Panc1 (cell line): Measurements from ENCODE around the gene NAXE. TPM values are rescaled to one million over a fixed set of nuclear protein-coding genes. Genes with fewer than 3 reads are reported as not detected.

Experiments
- ATAC-seq: fragments of 200-7000 bp; cut with Tn5 transposase; 2 replicates; pipeline ENCODE4 v1.9.1; 2020; ENCODE audit warnings: mild to moderate bottlenecking, moderate library complexity
- BruUV-seq: library from RNA; stranded (reverse); fragments of 400-500 nt; replicated peaks from 2 replicates; lab custom pipeline; 2021; lab: Mats Ljungman, UMichigan
- CTCF ChIA-PET: fragments of 300-600 bp; sonication (Branson Sonifier 250); formaldehyde crosslinking; loops from one replicate; lab custom pipeline; 2022; ENCODE audit warnings: antibody characterized with exemption; lab: Charles Lee
- POLR2A ChIA-PET: fragments of 300-600 bp; sonication (Branson Sonifier 250); formaldehyde crosslinking; loops from one replicate; lab custom pipeline; 2022; ENCODE audit warnings: antibody characterized with exemption; lab: Charles Lee
- DNase-seq: peaks from one replicate; pipeline ENCODE4 v3.0.0-alpha.2; 2010; ENCODE audit warnings: low read depth, low spot score
- H3K27ac ChIP-seq: 2 replicates; pipeline ENCODE4 v1.5.1; 2011; ENCODE audit warnings: mild to moderate bottlenecking, low read length, inconsistent platforms
- H3K27me3 ChIP-seq: fragments of 200-500 bp; sonication (Bioruptor generic); 2 replicates; pipeline ENCODE4 v1.6.0; 2014; ENCODE audit warnings: low read length, inconsistent platforms; ENCODE audit not compliant: control insufficient read depth, insufficient read depth
- H3K36me3 ChIP-seq: fragments of 200-500 bp; sonication (Bioruptor generic); 2 replicates; pipeline ENCODE4 v1.5.1; 2014; ENCODE audit warnings: inconsistent platforms, mild to moderate bottlenecking, low read length, moderate library complexity; ENCODE audit not compliant: control insufficient read depth, insufficient read depth
- H3K4me1 ChIP-seq: 2 replicates; pipeline ENCODE4 v1.5.1; 2011; ENCODE audit warnings: inconsistent platforms, mild to moderate bottlenecking, low read length, moderate library complexity; ENCODE audit not compliant: control insufficient read depth, insufficient read depth
- H3K4me3 ChIP-seq, 2 experiments: 2 replicates each; pipeline ENCODE4 v1.5.1; 2011 to 2012; ENCODE audit warnings: low read depth in 2 of 2, low read length in 2 of 2, mild to moderate bottlenecking in 2 of 2, inconsistent platforms in 1 of 2, moderate library complexity in 1 of 2
- H3K9me3 ChIP-seq: fragments of 200-500 bp; sonication (Bioruptor generic); 2 replicates; pipeline ENCODE4 v1.5.1; 2014; ENCODE audit warnings: low read depth, mild to moderate bottlenecking, inconsistent platforms, low read length, moderate library complexity; ENCODE audit not compliant: control insufficient read depth, insufficient read depth
- POLR2AphosphoS5 ChIP-seq: IDR thresholded peaks from 2 replicates; pipeline ENCODE4 v1.6.1; 2012; ENCODE audit warnings: mild to moderate bottlenecking, low read depth, low read length, moderate library complexity
- SIN3A ChIP-seq: IDR thresholded peaks from 2 replicates; pipeline ENCODE4 v1.6.1; 2012; ENCODE audit warnings: low read depth, mild to moderate bottlenecking, low read length, moderate library complexity, borderline replicate concordance; ENCODE audit not compliant: insufficient read depth
- TCF7L2 ChIP-seq: IDR thresholded peaks from 2 replicates; pipeline ENCODE4 v1.6.1; 2011; ENCODE audit warnings: mild to moderate bottlenecking, low read depth, low read length, inconsistent platforms
- in situ Hi-C: cut with HindIII; loops from 2 replicates; pipeline ENCODE4 v1.10.0; 2016; ENCODE audit warnings: low sequenced_read_pairs, low pct_unique_long_range_greater_than_20kb
- intact Hi-C: fragments of 100-400 bp; cut with micrococcal nuclease; formaldehyde crosslinking; loops from one replicate; pipeline ENCODE4 v1.10.0; 2022; ENCODE audit not compliant: unreplicated experiment
- total RNA-seq: library from RNA; stranded (reverse); gene quantifications from one replicate; pipeline ENCODE4 v1.2.1, GENCODE V29; 2021; ENCODE audit not compliant: unreplicated experiment
- TF ChIP-seq, protein P1 (sequence below): fragments of 450-650 bp; IDR thresholded peaks from 2 replicates; pipeline ENCODE4 v1.5.1; 2017; ENCODE audit warnings: mild to moderate bottlenecking
- TF ChIP-seq, protein P2 (sequence below), 2 experiments: IDR thresholded peaks; 2 replicates each; pipeline ENCODE4 v1.6.1; 2011 to 2012; ENCODE audit warnings: low read depth in 2 of 2, control low read depth in 1 of 2, low read length in 1 of 2, mild to moderate bottlenecking in 1 of 2, moderate library complexity in 1 of 2; ENCODE audit not compliant: insufficient read depth in 1 of 2

Gene NAXE
- total RNA-seq, 1 experiment from 2014 or later = 211 TPM

DNA sequence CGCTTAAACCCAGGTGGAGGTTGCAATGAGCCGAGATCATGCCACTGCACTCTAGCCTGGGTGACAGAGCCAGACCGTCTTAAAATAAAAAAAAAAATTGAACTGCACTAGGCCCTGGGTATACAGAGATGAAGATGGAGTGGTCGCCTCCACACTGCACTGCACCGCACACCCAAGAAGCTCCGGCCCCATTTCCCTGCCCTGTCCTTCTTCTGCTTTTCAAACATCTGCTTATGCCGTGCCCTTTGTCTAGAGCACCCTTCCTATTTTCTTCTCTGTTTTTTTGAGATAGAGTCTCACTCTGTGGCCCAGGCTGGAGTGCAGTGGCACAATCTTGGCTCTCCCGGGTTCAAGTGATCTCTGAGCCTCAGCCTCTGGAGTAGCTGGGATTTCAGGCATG, 36.6 kb upstream of the NAXE start:
- ChIA-PET POLR2A (no interaction called here), CTCF (no interaction called here)
- no peak overlapping the region for H3K4me3 ChIP-seq
- TF ChIP-seq SIN3A (no peak), POLR2AphosphoS5 (no peak), TCF7L2 (no peak)
- TF ChIP-seq, protein P1, sequence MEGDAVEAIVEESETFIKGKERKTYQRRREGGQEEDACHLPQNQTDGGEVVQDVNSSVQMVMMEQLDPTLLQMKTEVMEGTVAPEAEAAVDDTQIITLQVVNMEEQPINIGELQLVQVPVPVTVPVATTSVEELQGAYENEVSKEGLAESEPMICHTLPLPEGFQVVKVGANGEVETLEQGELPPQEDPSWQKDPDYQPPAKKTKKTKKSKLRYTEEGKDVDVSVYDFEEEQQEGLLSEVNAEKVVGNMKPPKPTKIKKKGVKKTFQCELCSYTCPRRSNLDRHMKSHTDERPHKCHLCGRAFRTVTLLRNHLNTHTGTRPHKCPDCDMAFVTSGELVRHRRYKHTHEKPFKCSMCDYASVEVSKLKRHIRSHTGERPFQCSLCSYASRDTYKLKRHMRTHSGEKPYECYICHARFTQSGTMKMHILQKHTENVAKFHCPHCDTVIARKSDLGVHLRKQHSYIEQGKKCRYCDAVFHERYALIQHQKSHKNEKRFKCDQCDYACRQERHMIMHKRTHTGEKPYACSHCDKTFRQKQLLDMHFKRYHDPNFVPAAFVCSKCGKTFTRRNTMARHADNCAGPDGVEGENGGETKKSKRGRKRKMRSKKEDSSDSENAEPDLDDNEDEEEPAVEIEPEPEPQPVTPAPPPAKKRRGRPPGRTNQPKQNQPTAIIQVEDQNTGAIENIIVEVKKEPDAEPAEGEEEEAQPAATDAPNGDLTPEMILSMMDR = no peak
- TF ChIP-seq, protein P2, sequence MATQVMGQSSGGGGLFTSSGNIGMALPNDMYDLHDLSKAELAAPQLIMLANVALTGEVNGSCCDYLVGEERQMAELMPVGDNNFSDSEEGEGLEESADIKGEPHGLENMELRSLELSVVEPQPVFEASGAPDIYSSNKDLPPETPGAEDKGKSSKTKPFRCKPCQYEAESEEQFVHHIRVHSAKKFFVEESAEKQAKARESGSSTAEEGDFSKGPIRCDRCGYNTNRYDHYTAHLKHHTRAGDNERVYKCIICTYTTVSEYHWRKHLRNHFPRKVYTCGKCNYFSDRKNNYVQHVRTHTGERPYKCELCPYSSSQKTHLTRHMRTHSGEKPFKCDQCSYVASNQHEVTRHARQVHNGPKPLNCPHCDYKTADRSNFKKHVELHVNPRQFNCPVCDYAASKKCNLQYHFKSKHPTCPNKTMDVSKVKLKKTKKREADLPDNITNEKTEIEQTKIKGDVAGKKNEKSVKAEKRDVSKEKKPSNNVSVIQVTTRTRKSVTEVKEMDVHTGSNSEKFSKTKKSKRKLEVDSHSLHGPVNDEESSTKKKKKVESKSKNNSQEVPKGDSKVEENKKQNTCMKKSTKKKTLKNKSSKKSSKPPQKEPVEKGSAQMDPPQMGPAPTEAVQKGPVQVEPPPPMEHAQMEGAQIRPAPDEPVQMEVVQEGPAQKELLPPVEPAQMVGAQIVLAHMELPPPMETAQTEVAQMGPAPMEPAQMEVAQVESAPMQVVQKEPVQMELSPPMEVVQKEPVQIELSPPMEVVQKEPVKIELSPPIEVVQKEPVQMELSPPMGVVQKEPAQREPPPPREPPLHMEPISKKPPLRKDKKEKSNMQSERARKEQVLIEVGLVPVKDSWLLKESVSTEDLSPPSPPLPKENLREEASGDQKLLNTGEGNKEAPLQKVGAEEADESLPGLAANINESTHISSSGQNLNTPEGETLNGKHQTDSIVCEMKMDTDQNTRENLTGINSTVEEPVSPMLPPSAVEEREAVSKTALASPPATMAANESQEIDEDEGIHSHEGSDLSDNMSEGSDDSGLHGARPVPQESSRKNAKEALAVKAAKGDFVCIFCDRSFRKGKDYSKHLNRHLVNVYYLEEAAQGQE (IDR thresholded peaks at IDR 0.05; ENCODE audit: insufficient read depth in 1 of 2, low read depth in 2 of 2, low read length in 1 of 2) = no peak
- H3K4me1 ChIP-seq = no peaks in the 10 kb centered on the region
- no peaks in the 10 kb centered on the region; the same call in 1 of the 2 replicates for H3K36me3 ChIP-seq
- no peaks in the 10 kb centered on the region for H3K9me3 ChIP-seq
- ATAC-seq = no peak
- H3K27me3 ChIP-seq = no peaks in the 10 kb centered on the region
- no peak overlapping the region for H3K27ac ChIP-seq
- BruUV-seq = no TSS peak
- intact Hi-C loops (no loop called here), in situ Hi-C loops (no loop called here)
- DNase-seq = no peak

DNA sequence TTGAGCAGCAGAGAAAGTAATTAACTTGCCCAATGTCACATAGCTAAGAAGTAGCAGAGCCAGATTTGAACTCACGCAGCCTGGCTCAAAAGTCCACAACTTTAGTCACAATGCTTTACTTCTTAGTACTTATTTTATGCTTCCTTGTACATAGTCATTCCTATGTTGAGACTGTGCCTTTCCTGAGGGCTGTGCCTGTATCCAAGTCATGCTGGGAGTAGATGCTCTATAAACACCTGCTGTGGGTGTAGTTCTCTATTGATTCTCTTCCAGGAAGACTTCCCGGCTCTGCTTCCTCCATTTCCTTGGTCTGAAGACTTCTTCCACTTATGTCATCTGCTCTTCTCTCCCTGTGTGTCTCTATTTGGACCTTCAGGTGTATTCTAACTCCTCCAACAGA, 35.9 kb upstream of the NAXE start:
- DNase-seq (no peak), ATAC-seq (no peak)
- Histone ChIP-seq H3K4me1 (no peaks in the 10 kb centered on the region), H3K4me3 (no peak overlapping the region), H3K27me3 (no peaks in the 10 kb centered on the region), H3K9me3 (no peaks in the 10 kb centered on the region), H3K27ac (no peak overlapping the region), H3K36me3 (no peaks in the 10 kb centered on the region; the same call in 1 of the 2 replicates)
- CTCF ChIA-PET = no interaction called here
- intact Hi-C loops (no loop called here), in situ Hi-C loops (no loop called here)
- TSS peak; percentile 53 for BruUV-seq
- POLR2A ChIA-PET = interaction anchor here (0.6 kb wide), 1 partner anchor 206 kb away, joined by 7 read pairs; no protein-coding TSS in a partner anchor
- TF ChIP-seq, protein P2 (IDR thresholded peaks at IDR 0.05; ENCODE audit: insufficient read depth in 1 of 2, low read depth in 2 of 2, low read length in 1 of 2) = no peak
- no peak for TF ChIP-seq TCF7L2
- TF ChIP-seq SIN3A = no peak
- TF ChIP-seq, protein P1 = no peak
- TF ChIP-seq POLR2AphosphoS5 = no peak
